ENCODE measurements around the gene SPTBN4. TPM values are rescaled to one million over a fixed set of nuclear protein-coding genes. Genes with fewer than 3 reads are reported as not detected.
A peak's percentile ranks its signal among the peaks of the same experiment; 100 is the strongest.

Gene SPTBN4
- total RNA-seq, 1 donor from 2014 or later = 0.41 TPM

DNA sequence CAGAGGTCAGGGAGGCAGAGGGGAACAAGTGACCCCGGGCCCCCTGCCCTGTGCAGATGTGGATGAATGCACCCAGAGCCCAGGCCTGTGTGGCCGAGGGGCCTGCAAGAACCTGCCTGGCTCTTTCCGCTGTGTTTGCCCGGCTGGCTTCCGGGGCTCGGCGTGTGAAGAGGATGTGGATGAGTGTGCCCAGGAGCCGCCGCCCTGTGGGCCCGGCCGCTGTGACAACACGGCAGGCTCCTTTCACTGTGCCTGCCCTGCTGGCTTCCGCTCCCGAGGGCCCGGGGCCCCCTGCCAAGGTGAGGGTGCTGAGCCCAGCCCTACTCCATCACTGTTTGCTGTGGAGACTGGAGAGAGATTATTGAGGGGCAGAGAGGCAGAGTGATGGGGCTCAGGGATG is 144.3 kb downstream of the SPTBN4 start:
- FAIRE-seq (no peak), DNase-seq (ENCODE audit: low read depth) (no peak)
- no peak overlapping the region for H3K4me3 ChIP-seq (ENCODE audit: insufficient read depth, low read depth, low read length)
- TF ChIP-seq, protein P1, sequence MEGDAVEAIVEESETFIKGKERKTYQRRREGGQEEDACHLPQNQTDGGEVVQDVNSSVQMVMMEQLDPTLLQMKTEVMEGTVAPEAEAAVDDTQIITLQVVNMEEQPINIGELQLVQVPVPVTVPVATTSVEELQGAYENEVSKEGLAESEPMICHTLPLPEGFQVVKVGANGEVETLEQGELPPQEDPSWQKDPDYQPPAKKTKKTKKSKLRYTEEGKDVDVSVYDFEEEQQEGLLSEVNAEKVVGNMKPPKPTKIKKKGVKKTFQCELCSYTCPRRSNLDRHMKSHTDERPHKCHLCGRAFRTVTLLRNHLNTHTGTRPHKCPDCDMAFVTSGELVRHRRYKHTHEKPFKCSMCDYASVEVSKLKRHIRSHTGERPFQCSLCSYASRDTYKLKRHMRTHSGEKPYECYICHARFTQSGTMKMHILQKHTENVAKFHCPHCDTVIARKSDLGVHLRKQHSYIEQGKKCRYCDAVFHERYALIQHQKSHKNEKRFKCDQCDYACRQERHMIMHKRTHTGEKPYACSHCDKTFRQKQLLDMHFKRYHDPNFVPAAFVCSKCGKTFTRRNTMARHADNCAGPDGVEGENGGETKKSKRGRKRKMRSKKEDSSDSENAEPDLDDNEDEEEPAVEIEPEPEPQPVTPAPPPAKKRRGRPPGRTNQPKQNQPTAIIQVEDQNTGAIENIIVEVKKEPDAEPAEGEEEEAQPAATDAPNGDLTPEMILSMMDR (IDR thresholded peaks at IDR 0.05; ENCODE audit: insufficient read depth, low read depth, low read length) = no peak
- TF ChIP-seq EZH2 (IDR thresholded peaks at IDR 0.05; ENCODE audit: insufficient read depth, low read length) = no peak
- H3K4me1 ChIP-seq (ENCODE audit: insufficient read depth, low read length) = peaks cover 41% of the 10 kb centered on the region
- H3K36me3 ChIP-seq (ENCODE audit: insufficient read depth, low read length) = no peaks in the 10 kb centered on the region
- no peaks in the 10 kb centered on the region for H4K20me1 ChIP-seq (ENCODE audit: insufficient read depth, low read length)
- peaks cover 37% of the 10 kb centered on the region for H3K27me3 Mint-ChIP-seq (ENCODE audit: low read depth, unreplicated experiment)
- H3K9ac ChIP-seq (ENCODE audit: low read length) = peak overlapping the region; percentile 63
- no peak overlapping the region for H3K27ac Mint-ChIP-seq (ENCODE audit: unreplicated experiment)
- no peak overlapping the region for H3K27ac ChIP-seq (ENCODE audit: low read depth, low read length)
- peaks cover 3% of the 10 kb centered on the region for H3K79me2 ChIP-seq (ENCODE audit: insufficient read depth, low read length)
- H3K27me3 ChIP-seq (ENCODE audit: insufficient read depth, low read length) = no peaks in the 10 kb centered on the region
- H3K36me3 Mint-ChIP-seq (ENCODE audit: low read depth, unreplicated experiment) = no peaks in the 10 kb centered on the region
- peak overlapping the region; percentile 84 for H3K4me2 ChIP-seq (ENCODE audit: low read length)
- H2AFZ ChIP-seq (ENCODE audit: low read depth, low read length) = no peak overlapping the region
- H3K4me3 Mint-ChIP-seq (ENCODE audit: unreplicated experiment) = peak overlapping the region; percentile 14
- no peaks in the 10 kb centered on the region for H3K9me3 Mint-ChIP-seq (ENCODE audit: unreplicated experiment)
- H3K9me3 ChIP-seq (ENCODE audit: insufficient read depth, low read depth, low read length) = no peaks in the 10 kb centered on the region
- peaks cover 7% of the 10 kb centered on the region for H3K4me1 Mint-ChIP-seq (ENCODE audit: low read depth, unreplicated experiment)

DNA sequence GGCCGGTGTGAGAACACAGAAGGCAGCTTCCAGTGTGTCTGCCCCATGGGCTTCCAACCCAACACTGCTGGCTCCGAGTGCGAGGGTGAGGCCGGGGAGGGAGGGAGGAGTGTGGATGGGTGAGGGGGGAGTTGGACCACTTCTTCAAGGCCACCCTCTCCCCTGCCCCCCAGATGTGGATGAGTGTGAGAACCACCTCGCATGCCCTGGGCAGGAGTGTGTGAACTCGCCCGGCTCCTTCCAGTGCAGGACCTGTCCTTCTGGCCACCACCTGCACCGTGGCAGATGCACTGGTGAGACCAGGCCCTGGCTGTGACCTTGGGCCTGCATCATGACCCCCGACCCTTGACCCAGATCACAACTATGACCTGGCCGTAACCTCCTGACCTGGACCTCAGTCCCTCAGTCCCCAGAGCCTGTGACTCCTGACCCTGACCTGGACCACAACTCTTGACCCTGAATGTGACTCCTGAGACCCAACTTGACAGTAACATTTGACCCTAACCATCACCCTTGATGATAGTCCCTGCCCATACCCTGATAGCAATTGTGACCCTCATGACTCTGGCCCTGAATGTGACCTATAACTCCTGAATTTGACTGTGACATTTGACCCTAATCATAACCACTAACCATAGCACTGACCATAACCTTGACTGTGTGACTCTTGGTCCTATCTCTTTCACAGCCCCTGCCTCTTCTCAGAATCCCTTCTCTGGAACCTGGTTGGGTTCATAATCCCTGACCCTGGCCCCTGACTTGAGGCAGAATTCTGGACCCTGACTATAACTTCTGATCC is 145.3 kb downstream of the SPTBN4 start:
- Histone ChIP-seq H3K9me3 (ENCODE audit: insufficient read depth, low read depth, low read length) (no peaks in the 10 kb centered on the region), H3K9ac (ENCODE audit: low read length) (no peak overlapping the region), H3K27me3 (ENCODE audit: insufficient read depth, low read length) (no peaks in the 10 kb centered on the region), H3K4me1 (ENCODE audit: insufficient read depth, low read length) (peaks cover 41% of the 10 kb centered on the region), H3K4me3 (ENCODE audit: insufficient read depth, low read depth, low read length) (no peak overlapping the region), H3K27ac (ENCODE audit: low read depth, low read length) (no peak overlapping the region), H3K79me2 (ENCODE audit: insufficient read depth, low read length) (peaks cover 3% of the 10 kb centered on the region), H2AFZ (ENCODE audit: low read depth, low read length) (no peak overlapping the region), H3K4me2 (ENCODE audit: low read length) (no peak overlapping the region), H3K36me3 (ENCODE audit: insufficient read depth, low read length) (no peaks in the 10 kb centered on the region), H4K20me1 (ENCODE audit: insufficient read depth, low read length) (no peaks in the 10 kb centered on the region)
- no peak for FAIRE-seq
- H3K36me3 Mint-ChIP-seq (ENCODE audit: low read depth, unreplicated experiment) = no peaks in the 10 kb centered on the region
- DNase-seq (ENCODE audit: low read depth) = no peak
- no peaks in the 10 kb centered on the region for H3K9me3 Mint-ChIP-seq (ENCODE audit: unreplicated experiment)
- TF ChIP-seq, protein P1 (IDR thresholded peaks at IDR 0.05; ENCODE audit: insufficient read depth, low read depth, low read length) = no peak
- no peak for TF ChIP-seq EZH2 (IDR thresholded peaks at IDR 0.05; ENCODE audit: insufficient read depth, low read length)
- peaks cover 7% of the 10 kb centered on the region for H3K4me1 Mint-ChIP-seq (ENCODE audit: low read depth, unreplicated experiment)
- H3K27ac Mint-ChIP-seq (ENCODE audit: unreplicated experiment) = no peak overlapping the region
- peaks cover 31% of the 10 kb centered on the region for H3K27me3 Mint-ChIP-seq (ENCODE audit: low read depth, unreplicated experiment)
- peak overlapping the region; percentile 74 for H3K4me3 Mint-ChIP-seq (ENCODE audit: unreplicated experiment)

Data from astrocyte (in vitro differentiated cells and primary cell).